Measurements from ENCODE around the gene ADAT2.
"Not testable (repeated sequence)": the region's sequence is repeated elsewhere in the genome, so short reads cannot be mapped to it uniquely, and the experiment has no call there.

The ADAT2 gene

GRCh38 chr6:143450453-143451371 is at the start of gene ADAT2, which contains the start of gene PEX3:
Gene ADAT2, minus strand, starts transcription at chr6:143450695. Its CDS starts 37 bp downstream, at chr6:143450658.
Gene PEX3, plus strand, starts transcription at chr6:143450805. Its CDS starts 238 bp downstream, at chr6:143451043.
- peak; percentile 94 for DNase-seq

GRCh38 chr6:143498428-143498827 is 47.9 kb upstream of the ADAT2 start:
- DNase-seq, result no peak

- no peak for DNase-seq
These were observed 46.5 kb upstream of the ADAT2 start for GRCh38 chr6:143496974-143497373.

- no peak for DNase-seq
These were observed 40.3 kb upstream of the ADAT2 start for GRCh38 chr6:143490775-143491174.

GRCh38 chr6:143490244-143490643 is 39.7 kb upstream of the ADAT2 start:
- no peak for DNase-seq

- no peak for DNase-seq
These were observed 36.3 kb upstream of the ADAT2 start for GRCh38 chr6:143486752-143487151.

- no peak for DNase-seq
These were observed 35.5 kb upstream of the ADAT2 start for GRCh38 chr6:143485967-143486366.

- no peak for DNase-seq
These were observed 32.1 kb upstream of the ADAT2 start for GRCh38 chr6:143482593-143482992.

GRCh38 chr6:143478479-143479062 is 28.1 kb upstream of the ADAT2 start:
- DNase-seq, result no peak

- DNase-seq, result no peak
These were observed 26.1 kb upstream of the ADAT2 start for GRCh38 chr6:143476545-143476944.

- no peak for DNase-seq
These were observed 21.3 kb upstream of the ADAT2 start for GRCh38 chr6:143471822-143472221.

GRCh38 chr6:143468823-143469222 is 18.3 kb upstream of the ADAT2 start:
- not testable (repeated sequence) for DNase-seq

GRCh38 chr6:143468026-143468425 is 17.5 kb upstream of the ADAT2 start:
- no peak for DNase-seq

GRCh38 chr6:143465546-143465945 is 15.1 kb upstream of the ADAT2 start:
- DNase-seq, result no peak

- DNase-seq, result peak; percentile 65
These were observed 7.3 kb upstream of the ADAT2 start for GRCh38 chr6:143457563-143458359.

- DNase-seq, result peak; percentile 32
These were observed 1.0 kb upstream of the ADAT2 start for GRCh38 chr6:143451531-143451930.

GRCh38 chr6:143449714-143450452 is 612 bp downstream of the ADAT2 start:
- peak; percentile 41 for DNase-seq

GRCh38 chr6:143449082-143449713 is 1.3 kb downstream of the ADAT2 start:
- no peak for DNase-seq

GRCh38 chr6:143447865-143448264 is 2.6 kb downstream of the ADAT2 start:
- DNase-seq, result not testable (repeated sequence)

GRCh38 chr6:143443096-143443495 is 7.4 kb downstream of the ADAT2 start:
- no peak for DNase-seq

GRCh38 chr6:143441680-143442545 is 8.6 kb downstream of the ADAT2 start:
- DNase-seq, result peak; percentile 41
